Gastrocnemius medialis (tissue), 4 donors: ENCODE results near the gene INS. TPM values are rescaled to one million over a fixed set of nuclear protein-coding genes. Genes with fewer than 3 reads are reported as not detected.
"Not testable (repeated sequence)": the region's sequence is repeated elsewhere in the genome, so short reads cannot be mapped to it uniquely, and the experiment has no call there.

ENCODE experiments used
- ATAC-seq, 2 donors: fragments of 150-250 bp; one replicate each; pipeline ENCODE4 v1.9.1; 2016
- DNase-seq, 2 donors: peaks; one replicate each; pipeline ENCODE4 v3.0.0-alpha.2; 2019
- H3K27ac ChIP-seq, 4 donors: fragments of 200-600 bp; sonication (generic); 1 replicate in 1 of 4; 2 replicates in 3 of 4; pipeline ENCODE4 v1.5.1; 2016 to 2018; ENCODE audit warnings: mild to moderate bottlenecking in 2 of 4, moderate library complexity in 1 of 4
- H3K27me3 ChIP-seq, 3 donors: fragments of 200-600 bp; sonication (generic) in 2 of 3; 1 replicate in 1 of 3; 2 replicates in 2 of 3; pipeline versions ENCODE4 v1.5.1 to v1.6.0; 2016 to 2019; ENCODE audit warnings: mild to moderate bottlenecking in 1 of 3, moderate library complexity in 1 of 3
- H3K36me3 ChIP-seq, 2 donors: fragments of 200-600 bp; sonication (generic) in 1 of 2; one replicate each; pipeline ENCODE4 v1.5.1; 2017 to 2018
- H3K4me1 ChIP-seq, 2 donors: fragments of 200-600 bp; sonication (generic) in 1 of 2; one replicate each; pipeline ENCODE4 v1.5.1; 2016 to 2017; ENCODE audit warnings: mild to moderate bottlenecking in 2 of 2
- H3K4me3 ChIP-seq, 4 donors: fragments of 200-600 bp; sonication (generic) in 3 of 4; 1 replicate in 1 of 4; 2 replicates in 3 of 4; pipeline ENCODE4 v1.5.1; 2016 to 2019; ENCODE audit warnings: mild to moderate bottlenecking in 2 of 4
- H3K9me3 ChIP-seq, 3 donors: fragments of 200-600 bp; sonication (generic) in 2 of 3; 1 replicate in 1 of 3; 2 replicates in 2 of 3; pipeline ENCODE4 v1.5.1; 2016 to 2019
- POLR2A ChIP-seq, 2 donors: fragments of 450-650 bp; IDR thresholded peaks; one replicate each; pipeline ENCODE4 v1.6.1; 2017; ENCODE audit warnings: antibody characterized with exemption in 2 of 2, mild to moderate bottlenecking in 2 of 2, moderate library complexity in 2 of 2
- in situ Hi-C, 4 donors: fragments of 200-750 bp; cut with MboI; loops; one replicate each; pipeline versions ENCODE4 v1.15.0 to v1.8.0; 2017; ENCODE audit warnings: low sequenced_read_pairs in 4 of 4
- intact Hi-C: fragments of 100-400 bp; cut with DNase I; formaldehyde crosslinking; loops from one replicate; pipeline ENCODE4 v1.15.1; 2023; ENCODE audit warnings: low total_unique reads
- total RNA-seq, 4 donors: library from RNA; depleted of rRNA; stranded (reverse); fragments of >200 nt; gene quantifications; one replicate each; pipeline versions ENCODE4 v1.1.0 to v1.2.3, GENCODE V29; 2016
- TF ChIP-seq, protein P1 (sequence below), 5 experiments: fragments of 450-650 bp in 3 of 5; fragments of 200-600 bp in 2 of 5; sonication (generic) in 2 of 5; IDR thresholded peaks in 4 of 5; conservative IDR thresholded peaks in 1 of 5; 1 replicate in 4 of 5; 2 replicates in 1 of 5; pipeline ENCODE4 v1.5.1; 2016 to 2019; ENCODE audit warnings: antibody characterized with exemption in 5 of 5, mild to moderate bottlenecking in 3 of 5, moderate library complexity in 3 of 5

INS gene
- total RNA-seq, 4 donors from 2014 or later, result not detected

DNA sequence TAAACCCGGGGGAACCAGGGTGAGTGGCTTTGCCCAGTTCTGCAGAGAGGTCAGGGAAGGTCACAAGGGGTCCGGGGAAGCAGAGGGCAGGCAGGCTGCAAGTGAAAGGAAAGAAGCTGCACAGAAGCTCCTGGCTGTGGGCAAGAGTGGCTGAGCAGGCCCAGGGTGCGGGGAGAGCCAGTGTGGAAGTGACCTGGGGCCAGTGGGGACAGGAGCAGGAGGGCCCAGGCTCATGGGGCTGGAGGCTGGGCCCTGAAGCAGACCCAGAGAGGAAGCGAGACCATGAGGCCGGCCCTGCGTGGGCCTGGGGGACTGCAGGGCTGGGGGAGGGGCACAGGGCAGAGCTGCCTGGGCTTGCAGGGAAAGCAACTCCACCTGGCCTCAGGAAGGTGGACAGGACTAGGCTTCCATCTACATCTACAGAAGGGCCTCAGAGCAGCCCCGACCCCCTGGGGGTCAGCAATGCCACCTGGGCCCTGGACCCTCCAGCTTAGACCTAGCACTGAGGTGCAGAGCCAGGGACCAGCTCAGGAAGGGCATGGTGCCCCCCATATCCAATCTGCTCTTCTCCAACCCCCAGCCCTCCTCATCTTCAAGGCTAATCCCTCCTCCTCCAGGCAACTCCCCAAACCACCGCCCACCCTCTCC is 33.4 kb downstream of the INS start:
- Histone ChIP-seq H3K9me3 (no peaks in the 10 kb centered on the region), H3K4me3 (no peak overlapping the region), H3K4me1 (no peaks in the 10 kb centered on the region), H3K36me3 (no peaks in the 10 kb centered on the region), H3K27ac (no peak overlapping the region), H3K27me3 (peaks cover 0 to 11% (median 9%) of the 10 kb centered on the region in 3 donors)
- DNase-seq, result no peak
- ATAC-seq, result no peak
- in situ Hi-C loops (loop anchor here in 1 of 4 donors (25.0 kb wide), 1 partner anchor 90 kb away; no protein-coding TSS in a partner anchor), intact Hi-C loops (no loop called here)
- no peak for TF ChIP-seq POLR2A (IDR thresholded peaks at IDR 0.05)
- TF ChIP-seq, protein P1, sequence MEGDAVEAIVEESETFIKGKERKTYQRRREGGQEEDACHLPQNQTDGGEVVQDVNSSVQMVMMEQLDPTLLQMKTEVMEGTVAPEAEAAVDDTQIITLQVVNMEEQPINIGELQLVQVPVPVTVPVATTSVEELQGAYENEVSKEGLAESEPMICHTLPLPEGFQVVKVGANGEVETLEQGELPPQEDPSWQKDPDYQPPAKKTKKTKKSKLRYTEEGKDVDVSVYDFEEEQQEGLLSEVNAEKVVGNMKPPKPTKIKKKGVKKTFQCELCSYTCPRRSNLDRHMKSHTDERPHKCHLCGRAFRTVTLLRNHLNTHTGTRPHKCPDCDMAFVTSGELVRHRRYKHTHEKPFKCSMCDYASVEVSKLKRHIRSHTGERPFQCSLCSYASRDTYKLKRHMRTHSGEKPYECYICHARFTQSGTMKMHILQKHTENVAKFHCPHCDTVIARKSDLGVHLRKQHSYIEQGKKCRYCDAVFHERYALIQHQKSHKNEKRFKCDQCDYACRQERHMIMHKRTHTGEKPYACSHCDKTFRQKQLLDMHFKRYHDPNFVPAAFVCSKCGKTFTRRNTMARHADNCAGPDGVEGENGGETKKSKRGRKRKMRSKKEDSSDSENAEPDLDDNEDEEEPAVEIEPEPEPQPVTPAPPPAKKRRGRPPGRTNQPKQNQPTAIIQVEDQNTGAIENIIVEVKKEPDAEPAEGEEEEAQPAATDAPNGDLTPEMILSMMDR (IDR thresholded peaks at IDR 0.05 in 4 of 5, conservative IDR thresholded peaks at IDR 0.05 in 1 of 5), result no peak

DNA sequence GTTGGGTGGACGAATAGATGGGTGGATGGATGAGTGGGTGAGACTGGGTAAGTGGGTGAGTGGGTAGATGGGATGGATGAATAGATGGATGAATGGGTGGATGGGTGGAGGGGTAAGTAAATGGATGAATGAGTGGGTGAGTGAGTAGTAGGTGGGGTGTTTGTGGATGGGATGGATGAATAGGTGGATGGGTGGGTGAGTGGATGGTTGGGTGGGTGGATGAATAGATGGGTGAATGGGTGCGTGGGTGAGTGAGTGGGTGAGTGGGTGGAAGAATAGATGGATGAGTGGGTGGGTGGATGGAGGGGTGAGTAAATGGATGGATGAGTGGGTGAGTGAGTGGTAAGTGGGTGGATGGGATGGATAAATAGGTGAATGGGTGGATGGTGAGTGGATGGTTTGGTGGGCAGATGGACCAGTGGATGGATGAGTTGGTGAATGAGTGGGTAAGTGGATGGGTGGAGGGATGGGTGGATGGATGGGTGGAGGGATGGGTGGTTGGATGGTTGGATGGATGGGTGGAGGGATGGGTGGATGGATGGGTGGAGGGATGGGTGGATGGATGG is 34.4 kb downstream of the INS start:
- no peaks in the 10 kb centered on the region for H3K36me3 ChIP-seq
- TF ChIP-seq, protein P1 (IDR thresholded peaks at IDR 0.05 in 4 of 5, conservative IDR thresholded peaks at IDR 0.05 in 1 of 5), result no peak
- no peak for TF ChIP-seq POLR2A (IDR thresholded peaks at IDR 0.05)
- intact Hi-C loops (no loop called here), in situ Hi-C loops (loop anchor here in 1 of 4 donors (25.0 kb wide), 1 partner anchor 89 kb away; no protein-coding TSS in a partner anchor)
- DNase-seq (no peak), ATAC-seq (no peak)
- no peaks in the 10 kb centered on the region for H3K4me1 ChIP-seq
- no peak overlapping the region for H3K4me3 ChIP-seq
- H3K27me3 ChIP-seq, result peaks cover 3 to 11% (median 7%) of the 10 kb centered on the region in 3 donors
- H3K9me3 ChIP-seq, result no peaks in the 10 kb centered on the region
- no peak overlapping the region for H3K27ac ChIP-seq

DNA sequence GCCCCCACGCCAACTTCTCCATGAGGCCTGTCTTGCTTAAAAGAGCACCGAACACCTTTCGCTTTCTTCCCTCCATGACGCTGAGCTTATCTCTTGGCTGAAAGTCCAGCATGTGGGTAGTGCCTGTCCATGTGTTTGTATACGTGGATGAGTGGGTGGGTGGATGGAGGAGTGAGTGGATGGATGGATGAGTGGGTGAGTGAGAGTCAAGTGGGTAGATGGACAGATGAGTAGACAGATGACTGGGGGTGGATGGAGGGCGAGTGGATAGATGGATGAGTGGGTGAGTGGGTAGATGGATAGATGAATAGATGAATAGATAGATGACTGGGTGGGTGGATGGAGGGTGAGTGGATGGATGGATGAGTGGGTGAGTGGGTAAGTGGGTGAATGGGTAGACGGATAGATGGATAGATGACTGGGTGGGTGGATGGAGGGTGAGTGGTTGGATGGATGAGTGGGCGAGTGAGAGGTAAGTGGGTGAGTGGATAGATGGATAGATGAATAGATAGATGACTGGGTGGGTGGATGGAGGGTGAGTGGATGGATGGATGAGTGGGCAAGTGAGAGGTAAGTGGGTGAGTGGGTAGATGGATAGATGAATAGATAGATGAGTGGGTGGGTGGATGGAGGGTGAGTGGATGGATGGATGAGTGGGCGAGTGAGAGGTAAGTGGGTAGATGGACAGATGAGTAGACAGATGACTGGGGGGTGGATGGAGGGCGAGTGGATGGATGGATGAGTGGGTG is 36.1 kb downstream of the INS start:
- peaks cover 3 to 12% (median 4%) of the 10 kb centered on the region in 3 donors for H3K27me3 ChIP-seq
- DNase-seq, result not testable (repeated sequence)
- in situ Hi-C loops, result loop anchor here in 1 of 4 donors (25.0 kb wide), 1 partner anchor 88 kb away; no protein-coding TSS in a partner anchor

DNA sequence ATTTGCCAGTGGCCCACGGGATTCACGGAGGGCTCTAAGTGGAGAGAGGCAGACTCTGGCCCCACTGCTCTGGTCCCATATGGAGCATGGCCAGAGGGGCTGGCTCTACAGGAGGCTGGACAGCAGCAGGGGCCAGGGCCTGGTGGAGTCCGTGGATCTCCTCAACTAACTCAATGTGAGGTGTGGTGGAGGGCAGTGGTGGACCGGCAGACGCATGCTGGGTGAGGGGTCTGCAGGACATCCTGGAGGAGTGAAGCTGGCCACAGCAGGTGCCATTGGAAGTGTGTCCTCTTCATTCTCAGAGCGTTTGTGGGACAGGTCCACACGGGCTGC is 37.4 kb downstream of the INS start:
- in situ Hi-C loops, result no loop called here
- ATAC-seq (no peak), DNase-seq (no peak)
- no peak overlapping the region for H3K4me3 ChIP-seq
- peaks cover 0 to 12% (median 4%) of the 10 kb centered on the region in 3 donors for H3K27me3 ChIP-seq
- no peaks in the 10 kb centered on the region for H3K4me1 ChIP-seq
- no peak for TF ChIP-seq POLR2A (IDR thresholded peaks at IDR 0.05)
- TF ChIP-seq, protein P1 (IDR thresholded peaks at IDR 0.05 in 4 of 5, conservative IDR thresholded peaks at IDR 0.05 in 1 of 5), result no peak
- intact Hi-C loops, result no loop called here
- no peaks in the 10 kb centered on the region for H3K9me3 ChIP-seq
- H3K27ac ChIP-seq, result no peak overlapping the region
- H3K36me3 ChIP-seq, result no peaks in the 10 kb centered on the region

More for the DNA sequence above, 36.1 kb downstream of the INS start:
- H3K4me3 ChIP-seq, H3K4me1 ChIP-seq, H3K36me3 ChIP-seq, H3K27ac ChIP-seq, H3K9me3 ChIP-seq, ATAC-seq, intact Hi-C loops: not testable (repeated sequence)
